K562 (cell line): ENCODE results near the gene USH2A. TPM values are rescaled to one million over a fixed set of nuclear protein-coding genes. Genes with fewer than 3 reads are reported as not detected.

Experiments
- ATAC-seq: fragments of 200-7000 bp; cut with Tn5 transposase; 3 replicates; pipeline ENCODE4 v1.9.1; 2020; ENCODE audit warnings: moderate library complexity
- BruUV-seq: library from RNA; stranded (reverse); fragments of 400-500 nt; replicated peaks from 2 replicates; lab custom pipeline; 2021; lab: Mats Ljungman, UMichigan
- CTCF ChIA-PET: fragments of 300-600 bp; formaldehyde crosslinking; extraction: SDS; loops from one replicate; lab custom pipeline; 2021; ENCODE audit warnings: low intra/inter-chr PET ratio; lab: Yijun Ruan, JAX
- POLR2A ChIA-PET: fragments of 300-600, 350-650 bp; sonication (Branson Sonifier 250); formaldehyde crosslinking; extraction: SDS; loops from one replicate; lab custom pipeline; 2021; ENCODE audit warnings: antibody characterized with exemption, inconsistent platforms; lab: Yijun Ruan, JAX
- DNase-seq, 4 experiments: peaks; one replicate each; pipeline versions ENCODE4 v3.0.0 to v3.0.0-alpha.2; 2011 to 2018; ENCODE audit warnings: low spot score in 3 of 4, mixed read lengths in 3 of 4; ENCODE audit errors: extremely low read depth in 1 of 4
- FAIRE-seq: peaks from 2 replicates; lab custom pipeline; 2011; peaks lifted over from hg19 to GRCh38; lab: Jason Lieb, UNC
- H2AFZ ChIP-seq: 2 replicates; pipeline ENCODE4 v1.6.0; 2011; ENCODE audit warnings: low read depth, low read length, control low read depth, inconsistent platforms
- H3K27ac ChIP-seq: fragments of 200-600 bp; 3 replicates; pipeline ENCODE4 v1.8.0; 2011; ENCODE audit warnings: low read depth, mild to moderate bottlenecking, control low read depth, inconsistent platforms, low read length, moderate library complexity, mixed read lengths; ENCODE audit errors: extremely low read depth
- H3K27me3 ChIP-seq, 2 experiments: fragments of 300-600 bp in 1 of 2; 2 replicates in 1 of 2; 3 replicates in 1 of 2; pipeline versions ENCODE4 v1.6.0 to v1.8.0; 2011; ENCODE audit warnings: inconsistent platforms in 2 of 2, low read length in 2 of 2, mild to moderate bottlenecking in 1 of 2, mixed read lengths in 1 of 2, moderate library complexity in 1 of 2; ENCODE audit not compliant: control insufficient read depth in 2 of 2, insufficient read depth in 2 of 2
- H3K36me3 ChIP-seq: fragments of 300-600 bp; 3 replicates; pipeline ENCODE4 v1.8.0; 2011; ENCODE audit warnings: mild to moderate bottlenecking, low read length, inconsistent platforms; ENCODE audit not compliant: control insufficient read depth, insufficient read depth
- H3K4me1 ChIP-seq, 2 experiments: fragments of 200-600 bp in 1 of 2; replicated peaks in 1 of 2; 2 replicates in 1 of 2; 3 replicates in 1 of 2; pipeline versions ENCODE4 v1.5.1 to v1.8.0; 2011; ENCODE audit warnings: inconsistent platforms in 2 of 2, low read length in 2 of 2, mild to moderate bottlenecking in 1 of 2, mixed read lengths in 1 of 2, moderate library complexity in 1 of 2; ENCODE audit not compliant: control insufficient read depth in 2 of 2, insufficient read depth in 2 of 2
- H3K4me2 ChIP-seq: 2 replicates; pipeline ENCODE4 v1.6.1; 2011; ENCODE audit warnings: low read length, control low read depth, inconsistent platforms, mixed read lengths; ENCODE audit not compliant: insufficient read depth
- H3K4me3 ChIP-seq: fragments of 200-600 bp; sonication (generic), shearing (Covaris generic); 2 replicates; pipeline ENCODE4 v1.5.1; 2016; ENCODE audit warnings: control low read depth, inconsistent platforms
- H3K79me2 ChIP-seq: fragments of 200-600 bp; 3 replicates; pipeline ENCODE4 v1.8.0; 2011; ENCODE audit warnings: low read length, inconsistent platforms; ENCODE audit not compliant: control insufficient read depth, insufficient read depth
- H3K9ac ChIP-seq, 2 experiments: 2 replicates each; pipeline versions ENCODE4 v1.6.0 to v1.6.1; 2011; ENCODE audit warnings: low read depth in 2 of 2, low read length in 2 of 2, control low read depth in 1 of 2, inconsistent platforms in 1 of 2, mild to moderate bottlenecking in 1 of 2, mixed read lengths in 1 of 2; ENCODE audit not compliant: insufficient read depth in 1 of 2
- H3K9me1 ChIP-seq: one replicate; pipeline ENCODE4 v1.6.0; 2011; ENCODE audit warnings: inconsistent platforms, mild to moderate bottlenecking, low read length, moderate library complexity; ENCODE audit not compliant: control insufficient read depth, insufficient read depth
- H3K9me3 ChIP-seq: replicated peaks from 2 replicates; pipeline ENCODE4 v1.5.1; 2011; ENCODE audit warnings: low read depth, low read length, inconsistent platforms; ENCODE audit not compliant: control insufficient read depth, insufficient read depth
- H4K20me1 ChIP-seq: replicated peaks from 2 replicates; pipeline ENCODE4 v1.6.1; 2011; ENCODE audit warnings: low read length, inconsistent platforms, mixed read lengths; ENCODE audit not compliant: control insufficient read depth, insufficient read depth
- CBX5 ChIP-seq: IDR thresholded peaks from 2 replicates; pipeline ENCODE4 v1.6.1; 2014; ENCODE audit warnings: low read depth, borderline replicate concordance
- HCFC1 ChIP-seq: IDR thresholded peaks from 2 replicates; pipeline ENCODE4 v1.6.1; 2012; ENCODE audit warnings: low read depth, low read length, improper control_type of control experiment
- MEIS2 ChIP-seq: fragments of 450-650 bp; IDR thresholded peaks from 2 replicates; pipeline ENCODE4 v1.6.1; 2014; ENCODE audit warnings: mild to moderate bottlenecking; ENCODE audit not compliant: partially characterized antibody
- TAF9B ChIP-seq: fragments of 450-650 bp; IDR thresholded peaks from 2 replicates; pipeline ENCODE4 v1.6.1; 2018; ENCODE audit warnings: mild to moderate bottlenecking; ENCODE audit not compliant: partially characterized antibody
- THRA ChIP-seq: fragments of 450-650 bp; IDR thresholded peaks from 2 replicates; pipeline ENCODE4 v1.6.1; 2017; ENCODE audit warnings: mild to moderate bottlenecking, moderate library complexity
- ZBTB26 ChIP-seq: fragments of 450-650 bp; formaldehyde crosslinking; IDR thresholded peaks from 2 replicates; pipeline ENCODE4 v1.4.0; 2022; ENCODE audit warnings: missing genetic modification characterization
- ZBTB33 ChIP-seq: sonication (generic); formaldehyde crosslinking; IDR thresholded peaks from 2 replicates; pipeline ENCODE4 v1.8.1; 2023; ENCODE audit warnings: mild to moderate bottlenecking, missing genetic modification reagents
- ZFP36 ChIP-seq: fragments of 150-350 bp; IDR thresholded peaks from 2 replicates; pipeline ENCODE4 v1.6.1; 2018; ENCODE audit warnings: low read length, low read depth; ENCODE audit not compliant: partially characterized antibody
- ZNF398 ChIP-seq: fragments of 250-450 bp; sonication (Bioruptor Pico); IDR thresholded peaks from 2 replicates; pipeline ENCODE4 v1.8.0; 2021; ENCODE audit warnings: moderate library complexity, mild to moderate bottlenecking, inconsistent platforms
- ZNF830 ChIP-seq: fragments of 250-450 bp; sonication (Bioruptor Pico); IDR thresholded peaks from 2 replicates; pipeline ENCODE4 v1.5.0; 2021; ENCODE audit warnings: mild to moderate bottlenecking
- WGBS: fragments of 100-300 bp; shearing (Covaris generic); methylation state at CpG from one replicate; pipeline ENCODE4 v1.1.6; 2016; ENCODE audit warnings: low coverage, mixed read lengths; ENCODE audit not compliant: insufficient coverage; ENCODE audit errors: missing lambda C conversion rate; 5-methylcytosine and 5-hydroxymethylcytosine counted together
- in situ Hi-C: fragments of 300-500 bp; cut with MboI; formaldehyde crosslinking; loops from 4 replicates; pipeline ENCODE4 v1.15.0; 2018; ENCODE audit warnings: inconsistent platforms, mixed read lengths
- intact Hi-C: fragments of 100-400 bp; cut with micrococcal nuclease; formaldehyde crosslinking; loops from 2 replicates; pipeline ENCODE4 v1.14.2; 2022
- polyA plus RNA-seq, 8 experiments: library from polyadenylated mRNA; depleted of rRNA in 4 of 8; stranded (reverse) in 5 of 8; unstranded in 3 of 8; fragments of >200 nt; fragmentation: Nextera tagmentation in 2 of 8; fragmentation: Illumina TruSeq in 1 of 8; extraction: Ambion mirVana in 2 of 8; extraction: Trizol in 1 of 8; gene quantifications; 2 replicates each; pipeline versions ENCODE4 v1.2.1 to v1.2.3, GENCODE V29; 2011 to 2014; ENCODE audit warnings: inconsistent platforms in 1 of 8, missing spikeins in 1 of 8
- total RNA-seq, 7 experiments: library from RNA; depleted of rRNA in 6 of 7; stranded (reverse); fragments of >200 nt in 6 of 7; fragmentation: Illumina TruSeq in 2 of 7; extraction: Trizol in 2 of 7; gene quantifications; 2 replicates each; pipeline versions ENCODE4 v1.2.1 to v1.2.3, GENCODE V29; 2011 to 2021; ENCODE audit warnings: low replicate concordance in 1 of 7
- TF ChIP-seq, protein P1 (sequence below): fragments of 150-350 bp; IDR thresholded peaks from 2 replicates; pipeline ENCODE4 v1.6.1; 2014; ENCODE audit warnings: low read depth, mild to moderate bottlenecking, low read length, borderline replicate concordance

Gene USH2A
- total and polyA plus RNA-seq, 9 of the 15 experiments (the other 6 are each of a cell fraction or from before 2014, with no cell fraction given): under 0.01 TPM; not detected in 7

- no peak for TF ChIP-seq ZNF398 (CRISPR knock-in tag)
Measured at GRCh38 chr1:216290074-216290473, 133.2 kb downstream of the USH2A start (continued).

DNA sequence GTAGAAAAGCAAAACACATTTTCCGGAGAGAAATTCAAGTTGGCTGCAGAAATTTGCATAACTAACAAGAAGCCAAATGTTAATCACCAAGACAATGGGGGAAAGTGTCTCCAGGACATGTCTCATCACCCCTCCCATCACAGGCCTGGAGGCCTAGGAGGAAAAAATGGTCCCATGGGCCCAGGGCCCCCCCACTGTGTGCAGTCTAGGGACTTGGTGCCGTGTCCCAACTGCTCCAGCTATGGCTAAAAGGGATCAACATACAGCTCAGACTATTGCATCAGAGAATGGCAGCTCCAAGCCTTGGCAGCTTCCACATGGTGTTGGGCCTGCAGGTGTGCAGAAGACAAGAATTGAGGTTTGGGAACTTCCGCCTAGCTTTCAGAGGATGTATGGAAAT is 138.2 kb downstream of the USH2A start:
- 6% methylated on average over 3 of the region's 3 CpGs for WGBS
- POLR2A ChIA-PET: no interaction called here
- Histone ChIP-seq H3K9me1 (no peaks in the 10 kb centered on the region), H2AFZ (no peak overlapping the region), H3K9ac (no peak overlapping the region), H3K27me3 (no peaks in the 10 kb centered on the region), H4K20me1 (no peaks in the 10 kb centered on the region), H3K36me3 (no peaks in the 10 kb centered on the region), H3K27ac (no peak overlapping the region), H3K4me1 (no peaks in the 10 kb centered on the region), H3K79me2 (no peaks in the 10 kb centered on the region), H3K4me2 (no peak overlapping the region), H3K4me3 (no peak overlapping the region), H3K9me3 (no peaks in the 10 kb centered on the region; the same call in 1 of the 2 replicates)
- ATAC-seq: no peak
- intact Hi-C loops (no loop called here), in situ Hi-C loops (no loop called here)
- CTCF ChIA-PET: no interaction called here
- peak in 1 of 4 experiments; percentile 6 for DNase-seq
- no TSS peak for BruUV-seq
- FAIRE-seq: no peak
- TF ChIP-seq HCFC1 (no peak), ZFP36 (peak; percentile 89), ZBTB33 (CRISPR knock-in tag) (no peak), ZNF830 (CRISPR knock-in tag) (no peak), MEIS2 (no peak), THRA (no peak), CBX5 (peak; percentile 56; the same call in 1 of the 2 replicates), ZBTB26 (CRISPR knock-in tag) (no peak), TAF9B (no peak)
- TF ChIP-seq, protein P1, sequence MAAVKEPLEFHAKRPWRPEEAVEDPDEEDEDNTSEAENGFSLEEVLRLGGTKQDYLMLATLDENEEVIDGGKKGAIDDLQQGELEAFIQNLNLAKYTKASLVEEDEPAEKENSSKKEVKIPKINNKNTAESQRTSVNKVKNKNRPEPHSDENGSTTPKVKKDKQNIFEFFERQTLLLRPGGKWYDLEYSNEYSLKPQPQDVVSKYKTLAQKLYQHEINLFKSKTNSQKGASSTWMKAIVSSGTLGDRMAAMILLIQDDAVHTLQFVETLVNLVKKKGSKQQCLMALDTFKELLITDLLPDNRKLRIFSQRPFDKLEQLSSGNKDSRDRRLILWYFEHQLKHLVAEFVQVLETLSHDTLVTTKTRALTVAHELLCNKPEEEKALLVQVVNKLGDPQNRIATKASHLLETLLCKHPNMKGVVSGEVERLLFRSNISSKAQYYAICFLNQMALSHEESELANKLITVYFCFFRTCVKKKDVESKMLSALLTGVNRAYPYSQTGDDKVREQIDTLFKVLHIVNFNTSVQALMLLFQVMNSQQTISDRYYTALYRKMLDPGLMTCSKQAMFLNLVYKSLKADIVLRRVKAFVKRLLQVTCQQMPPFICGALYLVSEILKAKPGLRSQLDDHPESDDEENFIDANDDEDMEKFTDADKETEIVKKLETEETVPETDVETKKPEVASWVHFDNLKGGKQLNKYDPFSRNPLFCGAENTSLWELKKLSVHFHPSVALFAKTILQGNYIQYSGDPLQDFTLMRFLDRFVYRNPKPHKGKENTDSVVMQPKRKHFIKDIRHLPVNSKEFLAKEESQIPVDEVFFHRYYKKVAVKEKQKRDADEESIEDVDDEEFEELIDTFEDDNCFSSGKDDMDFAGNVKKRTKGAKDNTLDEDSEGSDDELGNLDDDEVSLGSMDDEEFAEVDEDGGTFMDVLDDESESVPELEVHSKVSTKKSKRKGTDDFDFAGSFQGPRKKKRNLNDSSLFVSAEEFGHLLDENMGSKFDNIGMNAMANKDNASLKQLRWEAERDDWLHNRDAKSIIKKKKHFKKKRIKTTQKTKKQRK: peak; percentile 50; the same call in 1 of the 2 replicates
